GM12878 (cell line): ENCODE results near the gene GOT2. TPM values are rescaled to one million over a fixed set of nuclear protein-coding genes. Genes with fewer than 3 reads are reported as not detected.

Experiments
- ATAC-seq: fragments of 200-7000 bp; cut with Tn5 transposase; 3 replicates; pipeline ENCODE4 v1.9.1; 2020; ENCODE audit warnings: mild to moderate bottlenecking, moderate library complexity
- BruUV-seq: library from RNA; stranded (reverse); fragments of 400-500 nt; replicated peaks from 2 replicates; lab custom pipeline; 2021; lab: Mats Ljungman, UMichigan
- CTCF ChIA-PET: fragments of 300-600 bp; sonication (Branson Sonifier 250); formaldehyde crosslinking; extraction: SDS; loops from one replicate; lab custom pipeline; 2021; ENCODE audit warnings: inconsistent platforms; lab: Yijun Ruan, JAX
- POLR2A ChIA-PET: fragments of 350-600 bp; formaldehyde crosslinking; extraction: SDS; loops from one replicate; lab custom pipeline; 2021; ENCODE audit warnings: inconsistent platforms; lab: Charles Lee
- RAD21 ChIA-PET: fragments of 300-600 bp; sonication (Branson Sonifier 250); formaldehyde crosslinking; loops from one replicate; lab custom pipeline; 2023; ENCODE audit warnings: antibody characterized with exemption; ENCODE audit not compliant: unreplicated experiment; lab: Charles Lee
- SMC1A ChIA-PET: fragments of 300-600 bp; sonication (Branson Sonifier 250); formaldehyde crosslinking; loops from one replicate; lab custom pipeline; 2023; ENCODE audit not compliant: unreplicated experiment, uncharacterized antibody; lab: Charles Lee
- DNase-seq: peaks from one replicate; pipeline ENCODE4 v3.0.0-alpha.2; 2011; ENCODE audit warnings: low read depth, low spot score
- FAIRE-seq: peaks from 3 replicates; lab custom pipeline; 2011; peaks lifted over from hg19 to GRCh38; lab: Jason Lieb, UNC
- H2AFZ ChIP-seq: 2 replicates; pipeline ENCODE4 v1.6.0; 2011; ENCODE audit warnings: low read depth, low read length, control low read depth; ENCODE audit not compliant: control insufficient read depth
- H3K27ac ChIP-seq: 2 replicates; pipeline ENCODE4 v1.5.1; 2011; ENCODE audit warnings: control low read depth; ENCODE audit not compliant: control insufficient read depth, insufficient read depth
- H3K27me3 ChIP-seq, 2 experiments: replicated peaks in 1 of 2; 2 replicates each; pipeline versions ENCODE4 v1.6.0 to v1.6.1; 2011; ENCODE audit warnings: low read length in 1 of 2; ENCODE audit not compliant: control insufficient read depth in 2 of 2, insufficient read depth in 2 of 2
- H3K36me3 ChIP-seq, 2 experiments: 2 replicates each; pipeline ENCODE4 v1.5.1; 2011; ENCODE audit warnings: low read length in 1 of 2; ENCODE audit not compliant: control insufficient read depth in 2 of 2, insufficient read depth in 2 of 2
- H3K4me1 ChIP-seq: 2 replicates; pipeline ENCODE4 v1.6.1; 2011; ENCODE audit warnings: mild to moderate bottlenecking, low read length, moderate library complexity, mixed read lengths; ENCODE audit not compliant: control insufficient read depth, insufficient read depth
- H3K4me2 ChIP-seq: 2 replicates; pipeline ENCODE4 v1.6.0; 2011; ENCODE audit warnings: control low read depth; ENCODE audit not compliant: control insufficient read depth, insufficient read depth
- H3K4me3 ChIP-seq: fragments of 200-600 bp; sonication (generic); 2 replicates; pipeline ENCODE4 v1.5.1; 2016
- H3K79me2 ChIP-seq: 2 replicates; pipeline ENCODE4 v1.6.0; 2011; ENCODE audit warnings: low read length; ENCODE audit not compliant: control insufficient read depth, insufficient read depth
- H3K9ac ChIP-seq: 2 replicates; pipeline ENCODE4 v1.8.0; 2011; ENCODE audit warnings: low read length, control low read depth, mixed read lengths; ENCODE audit not compliant: control insufficient read depth, insufficient read depth
- H3K9me3 ChIP-seq: replicated peaks from 3 replicates; pipeline ENCODE4 v1.5.1; 2011; ENCODE audit warnings: mild to moderate bottlenecking, low read length; ENCODE audit not compliant: control insufficient read depth, insufficient read depth
- H4K20me1 ChIP-seq: 2 replicates; pipeline ENCODE4 v1.6.0; 2011; ENCODE audit not compliant: control insufficient read depth, insufficient read depth
- ATF3 ChIP-seq: IDR thresholded peaks from 2 replicates; pipeline ENCODE4 v1.6.1; 2011; ENCODE audit warnings: low read depth, mild to moderate bottlenecking, low read length, moderate library complexity, borderline replicate concordance; ENCODE audit errors: extremely low read depth
- GABPA ChIP-seq: IDR thresholded peaks from 2 replicates; pipeline ENCODE4 v1.6.1; 2014; ENCODE audit warnings: antibody characterized with exemption, low read depth, mild to moderate bottlenecking, inconsistent platforms
- HSF1 ChIP-seq: fragments of 150-350 bp; IDR thresholded peaks from 2 replicates; pipeline ENCODE4 v1.6.1; 2014; ENCODE audit warnings: mild to moderate bottlenecking, low read depth, low read length
- IKZF1 ChIP-seq: fragments of 450-650 bp; conservative IDR thresholded peaks from 2 replicates; pipeline ENCODE4 v1.6.1; 2017; ENCODE audit warnings: antibody characterized with exemption, mild to moderate bottlenecking
- MYC ChIP-seq: IDR thresholded peaks from 2 replicates; pipeline ENCODE4 v1.6.1; 2011; ENCODE audit warnings: mild to moderate bottlenecking, low read length, moderate library complexity, inconsistent platforms; ENCODE audit not compliant: insufficient read depth, insufficient replicate concordance, insufficient read length, severe bottlenecking
- NR2F1 ChIP-seq: fragments of 450-650 bp; conservative IDR thresholded peaks from 2 replicates; pipeline ENCODE4 v1.6.1; 2017; ENCODE audit warnings: mild to moderate bottlenecking
- PBX3 ChIP-seq: IDR thresholded peaks from 2 replicates; pipeline ENCODE4 v1.6.1; 2011; ENCODE audit warnings: mild to moderate bottlenecking, low read depth, low read length, moderate library complexity; ENCODE audit not compliant: insufficient replicate concordance
- SMARCA5 ChIP-seq: fragments of 450-650 bp; IDR thresholded peaks from 2 replicates; pipeline ENCODE4 v1.6.1; 2017; ENCODE audit warnings: mild to moderate bottlenecking
- STAT3 ChIP-seq: IDR thresholded peaks from 2 replicates; pipeline ENCODE4 v1.6.1; 2011; ENCODE audit warnings: low read depth, low read length, improper control_type of control experiment
- TCF7 ChIP-seq: IDR thresholded peaks from 2 replicates; pipeline ENCODE4 v1.6.1; 2014; ENCODE audit warnings: antibody characterized with exemption, borderline replicate concordance
- ZNF24 ChIP-seq: fragments of 450-650 bp; IDR thresholded peaks from 2 replicates; pipeline ENCODE4 v1.6.1; 2017; ENCODE audit warnings: antibody characterized with exemption, mild to moderate bottlenecking
- ZNF274 ChIP-seq: IDR thresholded peaks from one replicate; pipeline ENCODE4 v1.8.0; 2011; ENCODE audit not compliant: insufficient read length, insufficient read depth
- ZZZ3 ChIP-seq: IDR thresholded peaks from 2 replicates; pipeline ENCODE4 v1.6.1; 2011; ENCODE audit warnings: low read depth; ENCODE audit not compliant: control insufficient read depth, insufficient read length
- WGBS: methylation state at CpG from one replicate; pipeline ENCODE4 v1.1.6; 2016; ENCODE audit warnings: low lambda C conversion rate; ENCODE audit not compliant: insufficient replicate concordance, insufficient coverage; ENCODE audit errors: missing lambda C conversion rate; 5-methylcytosine and 5-hydroxymethylcytosine counted together
- in situ Hi-C: fragments of 300-500 bp; cut with MboI; formaldehyde crosslinking; loops from 9 replicates; pipeline ENCODE4 v1.14.3; 2018; ENCODE audit warnings: mixed read lengths
- intact Hi-C: fragments of 100-400 bp; cut with micrococcal nuclease; formaldehyde crosslinking; loops from one replicate; pipeline ENCODE4 v1.14.2; 2022; ENCODE audit not compliant: unreplicated experiment
- polyA plus RNA-seq, 11 experiments: library from polyadenylated mRNA; depleted of rRNA in 4 of 11; unstranded in 6 of 11; stranded (reverse) in 5 of 11; fragments of >200 nt; fragmentation: Nextera tagmentation in 4 of 11; fragmentation: Illumina TruSeq in 1 of 11; extraction: Ambion mirVana in 4 of 11; extraction: Trizol in 1 of 11; gene quantifications; 1 replicate in 1 of 11; 2 replicates in 10 of 11; pipeline versions ENCODE4 v1.2.1 to v1.2.3, GENCODE V29; 2011 to 2016; ENCODE audit warnings: inconsistent platforms in 2 of 11, missing spikeins in 2 of 11, low read depth in 1 of 11
- total RNA-seq, 4 experiments: library from RNA; depleted of rRNA in 3 of 4; stranded (reverse); fragments of >200 nt in 3 of 4; fragmentation: Illumina TruSeq in 1 of 4; extraction: Trizol in 1 of 4; gene quantifications; 2 replicates each; pipeline versions ENCODE4 v1.2.1 to v1.2.3, GENCODE V29; 2013 to 2021

Gene GOT2
- total and polyA plus RNA-seq, 10 of the 15 experiments (the other 5 are each of a cell fraction or from before 2014, with no cell fraction given) = 41.7 to 235 (median 83.7) TPM

GRCh38 chr16:58768145-58768544 is 34.0 kb upstream of the GOT2 start:
- H3K4me3 ChIP-seq = no peak overlapping the region
- intact Hi-C loops = no loop called here
- H3K27ac ChIP-seq = no peak overlapping the region
- WGBS = 50% methylated on average over 2 of the region's 2 CpGs
- TF ChIP-seq PBX3 (no peak), ZNF24 (no peak), ZZZ3 (no peak), TCF7 (no peak), SMARCA5 (no peak)
- no peak for FAIRE-seq
- SMC1A ChIA-PET = no interaction called here
- H2AFZ ChIP-seq = no peak overlapping the region
- no peaks in the 10 kb centered on the region for H3K9me3 ChIP-seq
- no peak overlapping the region for H3K9ac ChIP-seq
- H3K79me2 ChIP-seq = no peaks in the 10 kb centered on the region
- ATAC-seq = no peak
- no peaks in the 10 kb centered on the region for H3K4me1 ChIP-seq
- BruUV-seq = no TSS peak
- peaks cover 0 to 4% of the 10 kb centered on the region in 2 experiments; a peak in 2 of 4 replicates for H3K27me3 ChIP-seq
- no peak for DNase-seq
- CTCF ChIA-PET = interaction anchor here (1.1 kb wide), 1 partner anchor 12 kb away, joined by 5 read pairs; no protein-coding TSS in a partner anchor
- RAD21 ChIA-PET = no interaction called here
- POLR2A ChIA-PET = no interaction called here
- no peaks in the 10 kb centered on the region for H3K36me3 ChIP-seq
- in situ Hi-C loops = no loop called here
- H3K4me2 ChIP-seq = no peak overlapping the region
- H4K20me1 ChIP-seq = no peaks in the 10 kb centered on the region

GRCh38 chr16:58767581-58767980 is 33.5 kb upstream of the GOT2 start:
- no peak for ATAC-seq
- H3K36me3 ChIP-seq = no peaks in the 10 kb centered on the region
- no peak for TF ChIP-seq ZNF274
- TF ChIP-seq GABPA = no peak
- no peak for TF ChIP-seq IKZF1
- no peak for TF ChIP-seq STAT3
- no peak for TF ChIP-seq MYC
- TF ChIP-seq ZNF24 = no peak
- TF ChIP-seq NR2F1 = no peak
- TF ChIP-seq HSF1 = no peak
- TF ChIP-seq ATF3 = no peak
- TF ChIP-seq, all 136 proteins: peak for 0
- H3K27me3 ChIP-seq = peaks cover 0 to 4% of the 10 kb centered on the region in 2 experiments; a peak in 2 of 4 replicates
- H2AFZ ChIP-seq = no peak overlapping the region
- intact Hi-C loops = no loop called here
- FAIRE-seq (no peak), DNase-seq (no peak)
- POLR2A ChIA-PET = no interaction called here
- H3K79me2 ChIP-seq = no peaks in the 10 kb centered on the region
- CTCF ChIA-PET = interaction anchor here (1.1 kb wide), 1 partner anchor 11 kb away, joined by 5 read pairs; no protein-coding TSS in a partner anchor
- no peaks in the 10 kb centered on the region for H3K9me3 ChIP-seq
- 14% methylated on average over 2 of the region's 2 CpGs for whole genome bisulfite sequencing
- no peak overlapping the region for H3K4me2 ChIP-seq
- H3K9ac ChIP-seq = no peak overlapping the region
- in situ Hi-C loops = no loop called here
- no TSS peak for BruUV-seq
- RAD21 ChIA-PET = no interaction called here
- H3K4me3 ChIP-seq = no peak overlapping the region
- no peaks in the 10 kb centered on the region for H4K20me1 ChIP-seq
- no peak overlapping the region for H3K27ac ChIP-seq
- SMC1A ChIA-PET = interaction anchor here (0.6 kb wide), 1 partner anchor 42 kb away, joined by 3 read pairs; no protein-coding TSS in a partner anchor
- H3K4me1 ChIP-seq = no peaks in the 10 kb centered on the region
